Measurements from ENCODE around the gene DDX25.
A peak's percentile ranks its signal among the peaks of the same experiment; 100 is the strongest.
"Not testable (repeated sequence)": the region's sequence is repeated elsewhere in the genome, so short reads cannot be mapped to it uniquely, and the experiment has no call there.

The DDX25 gene

GRCh38 chr11:125903711-125904659 lies at the start of gene DDX25:
Gene DDX25 (plus strand): TSS chr11:125904508. CDS start chr11:125904518, 10 bp downstream.
- peak; percentile 8 to 25 for DNase-seq (ENCODE audit: low read depth in 2 of 2)

DNA sequence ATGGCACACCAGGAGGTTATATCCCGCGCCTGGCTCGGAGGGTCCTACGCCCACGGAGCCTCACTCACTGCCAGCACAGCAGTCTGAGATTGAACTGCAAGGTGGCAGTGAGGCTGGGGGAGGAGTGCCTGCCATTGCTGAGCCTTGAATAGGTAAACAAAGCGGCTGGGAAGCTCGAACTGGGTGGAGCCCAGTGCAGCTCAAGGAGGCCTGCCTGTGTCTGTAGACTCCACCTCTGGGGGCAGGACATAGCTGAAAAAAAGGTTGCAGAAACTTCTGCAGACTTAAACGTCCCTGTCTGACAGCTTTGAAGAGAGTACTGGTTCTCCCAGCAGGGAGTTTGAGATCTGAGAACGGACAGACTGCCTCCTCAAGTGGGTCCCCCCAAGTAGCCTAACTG lies 46.6 kb upstream of the DDX25 start:
- DNase-seq (ENCODE audit: low read depth in 2 of 2): not testable (repeated sequence)

DNA sequence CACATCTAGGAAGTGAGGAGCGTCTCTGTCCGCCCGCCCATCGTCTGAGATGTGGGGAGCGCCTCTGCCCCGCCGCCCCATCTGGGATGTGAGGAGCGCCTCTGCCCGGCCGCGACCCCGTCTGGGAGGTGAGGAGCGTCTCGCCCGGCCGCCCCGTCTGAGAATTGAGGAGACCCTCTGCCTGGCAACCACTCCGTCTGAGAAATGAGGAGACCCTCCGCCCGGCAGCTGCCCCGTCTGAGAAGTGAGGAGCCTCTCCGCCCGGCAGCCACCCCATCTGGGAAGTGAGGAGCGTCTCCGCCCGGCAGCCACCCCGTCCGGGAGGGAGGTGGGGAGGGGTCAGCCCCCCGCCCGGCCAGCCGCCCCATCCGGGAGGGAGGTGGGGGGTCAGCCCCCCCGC lies 41.5 kb upstream of the DDX25 start:
- DNase-seq (ENCODE audit: low read depth in 2 of 2): not testable (repeated sequence)

- not testable (repeated sequence) for DNase-seq (ENCODE audit: low read depth in 2 of 2)
Measured at GRCh38 chr11:125865354-125865753, 39.0 kb upstream of the DDX25 start.

DNA sequence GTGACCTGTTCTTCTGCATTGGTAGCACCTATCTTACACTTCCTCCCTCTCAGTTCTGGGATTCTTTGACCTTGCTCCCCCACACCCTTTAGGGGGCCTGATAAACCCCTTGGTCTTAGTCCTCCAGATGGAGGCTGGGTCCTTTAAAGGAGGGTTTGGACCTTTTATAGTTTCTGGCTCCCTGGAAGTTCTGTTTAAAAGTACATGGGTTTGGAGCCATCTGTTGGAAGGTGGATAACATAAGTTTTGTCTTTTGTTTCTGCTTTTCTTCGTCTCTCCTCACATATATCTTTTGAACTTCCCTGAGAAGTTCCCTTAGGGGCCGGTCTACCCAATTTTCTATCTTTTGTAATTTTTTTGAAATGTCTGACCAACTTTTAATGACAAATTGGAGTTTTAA lies 34.8 kb upstream of the DDX25 start:
- no peak for DNase-seq (ENCODE audit: low read depth in 2 of 2)

GRCh38 chr11:125871391-125872137 lies 32.7 kb upstream of the DDX25 start:
- peak in 1 of 2 donors; percentile 11 for DNase-seq (ENCODE audit: low read depth in 2 of 2)

DNA sequence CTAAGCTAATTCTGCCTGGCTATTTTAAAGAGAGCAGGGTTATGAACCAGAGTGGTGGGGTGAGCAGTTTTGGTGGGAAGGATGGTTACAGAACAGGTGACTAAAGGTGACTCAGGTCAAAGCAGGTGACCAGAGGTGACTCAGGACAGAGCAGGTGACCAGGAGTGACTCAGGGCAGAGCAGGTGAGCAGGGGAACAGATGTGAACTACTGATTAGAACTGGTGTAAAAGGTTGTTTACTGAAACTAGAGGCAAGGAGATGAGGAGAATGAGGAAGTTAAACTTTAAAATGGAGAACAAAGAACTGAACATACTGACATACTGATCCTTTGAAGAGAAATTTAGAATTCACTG lies 32.2 kb upstream of the DDX25 start:
- no peak for DNase-seq (ENCODE audit: low read depth in 2 of 2)

DNA sequence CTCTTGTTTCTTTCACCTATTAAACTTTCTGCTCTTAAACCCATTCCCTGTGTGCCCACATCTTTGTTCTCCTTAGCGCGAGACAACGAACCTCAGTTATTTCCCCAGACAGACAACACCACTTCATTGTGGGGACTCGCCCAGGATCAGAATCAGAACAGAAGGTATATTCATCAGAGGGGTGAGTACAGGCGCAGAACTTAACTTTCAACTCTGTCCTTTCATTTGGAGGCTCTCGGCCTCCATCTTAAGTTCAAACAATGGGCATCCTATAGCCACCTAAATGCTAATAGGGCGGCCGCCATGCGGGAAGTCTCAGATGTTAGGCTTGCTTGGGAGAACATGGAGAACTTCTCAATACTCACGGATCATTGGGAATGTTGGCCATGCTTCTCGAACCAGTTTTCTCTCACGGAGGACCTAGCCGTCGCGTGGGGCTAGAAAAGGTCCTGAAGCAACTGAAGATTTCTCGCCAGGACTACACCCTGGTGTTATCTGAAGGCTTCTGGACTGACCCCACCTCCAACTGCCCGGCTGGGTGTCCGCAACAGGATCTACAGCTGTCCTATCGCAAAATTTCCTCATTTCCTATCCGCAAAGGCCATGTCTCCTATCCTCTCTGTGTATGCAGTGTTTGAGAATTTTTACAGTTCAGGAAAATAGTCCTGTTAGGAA lies 30.3 kb upstream of the DDX25 start:
- no peak for DNase-seq (ENCODE audit: low read depth in 2 of 2)

DNA sequence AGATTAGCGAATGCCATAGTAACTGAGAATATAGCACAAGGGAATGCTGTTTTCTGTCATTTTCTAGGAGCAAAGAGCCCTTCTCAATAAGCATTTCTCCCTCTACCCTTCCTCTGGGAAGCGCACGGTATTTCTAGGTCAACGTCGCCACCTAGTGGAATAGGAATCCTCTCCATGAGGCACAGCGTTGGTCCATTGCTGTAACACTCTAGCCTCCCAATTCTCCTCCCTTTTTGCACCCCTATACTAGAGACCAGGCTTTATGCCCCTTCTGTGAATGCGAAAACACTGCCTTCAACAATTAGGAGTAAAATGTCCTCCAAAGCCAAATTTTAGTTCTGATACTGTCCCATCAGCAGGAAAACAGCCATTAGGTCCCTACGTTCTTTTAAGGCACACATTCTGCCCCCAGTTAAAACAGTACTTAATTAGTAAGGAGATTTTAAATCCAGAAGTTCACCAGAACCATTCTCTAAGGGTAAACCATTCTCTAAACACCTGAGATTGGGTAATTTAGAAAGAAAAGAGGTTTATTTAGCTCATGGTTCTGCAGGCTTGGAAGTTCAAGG lies 29.7 kb upstream of the DDX25 start:
- DNase-seq (ENCODE audit: low read depth in 2 of 2): peak in 1 of 2 donors; percentile 8

- no peak for DNase-seq (ENCODE audit: low read depth in 2 of 2)
Measured at GRCh38 chr11:125881291-125881690, 23.0 kb upstream of the DDX25 start.

DNA sequence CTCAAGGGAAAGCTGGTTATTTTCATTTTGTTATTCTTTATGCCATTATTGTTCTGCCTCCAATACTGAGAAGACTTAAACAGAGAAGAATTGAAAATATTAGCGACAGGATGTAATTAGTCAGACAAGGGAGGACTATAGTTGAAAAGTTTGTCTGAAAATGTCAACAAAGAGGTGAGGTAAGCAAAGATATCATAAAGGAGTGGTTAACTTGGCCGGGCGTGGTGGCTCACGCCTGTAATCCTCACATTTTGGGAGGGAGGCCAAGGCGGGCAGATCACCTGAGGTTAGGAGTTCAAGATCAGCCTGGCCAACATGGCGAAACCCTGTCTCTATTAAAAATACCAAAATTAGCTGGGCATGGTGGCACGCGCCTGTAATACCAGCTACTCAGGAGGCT lies 20.9 kb upstream of the DDX25 start:
- no peak for DNase-seq (ENCODE audit: low read depth in 2 of 2)

- peak in 1 of 2 donors; percentile 28 for DNase-seq (ENCODE audit: low read depth in 2 of 2)
Measured at GRCh38 chr11:125886997-125887372, 17.3 kb upstream of the DDX25 start.

DNA sequence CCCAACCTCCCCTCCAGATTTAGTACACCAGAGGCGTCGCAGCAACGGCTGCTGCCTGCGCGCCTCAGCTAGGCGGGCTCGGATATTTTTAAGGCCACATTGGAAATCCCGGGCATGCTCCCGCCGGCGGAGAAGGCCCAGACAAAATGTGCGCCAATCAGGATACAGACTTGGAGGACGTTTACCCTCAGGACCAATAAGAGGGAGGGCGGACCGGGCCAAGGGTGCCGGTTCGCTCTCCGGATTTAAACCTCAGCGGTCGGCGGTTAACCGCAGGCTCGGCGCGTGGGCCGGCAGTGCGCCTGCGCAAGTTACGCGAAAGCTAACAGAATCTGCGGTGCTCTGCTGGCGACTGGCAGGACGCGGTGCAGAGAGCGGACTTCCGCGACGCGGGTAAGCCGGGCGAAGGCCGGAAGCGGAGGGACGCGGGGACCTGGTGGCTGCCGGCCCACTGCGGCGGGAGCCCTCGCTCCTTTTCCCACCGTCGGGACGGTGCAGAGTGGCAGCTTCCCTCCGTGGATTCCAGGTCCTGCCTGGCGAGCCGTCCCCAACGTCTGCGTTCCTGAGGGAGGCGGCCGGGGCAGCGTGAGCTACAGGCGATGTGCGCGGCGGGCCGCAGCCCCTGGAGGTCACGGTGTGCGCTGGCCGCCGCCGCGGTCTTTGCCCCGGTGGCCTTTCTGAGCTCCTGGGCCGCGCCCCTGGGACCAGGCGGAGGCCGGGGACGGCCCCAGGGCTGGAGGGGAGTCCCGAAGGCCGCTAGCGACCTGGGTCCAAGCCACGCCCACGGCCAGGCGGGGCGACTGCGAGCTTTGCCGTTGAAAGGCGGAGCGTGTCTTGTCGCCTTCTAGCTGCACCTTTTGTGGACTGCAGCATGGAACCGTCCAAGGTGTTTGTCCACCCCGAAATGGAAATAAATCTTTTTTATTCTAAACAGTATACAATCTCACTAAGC lies 16.7 kb upstream of the DDX25 start, which contains the start of gene HYLS1:
Gene HYLS1, plus strand, starts transcription at position 296 of the 952 bp plus-strand sequence. CDS start 11,701 bp downstream, outside the sequence.
- DNase-seq (ENCODE audit: low read depth in 2 of 2): peak; percentile 95 to 96

DNA sequence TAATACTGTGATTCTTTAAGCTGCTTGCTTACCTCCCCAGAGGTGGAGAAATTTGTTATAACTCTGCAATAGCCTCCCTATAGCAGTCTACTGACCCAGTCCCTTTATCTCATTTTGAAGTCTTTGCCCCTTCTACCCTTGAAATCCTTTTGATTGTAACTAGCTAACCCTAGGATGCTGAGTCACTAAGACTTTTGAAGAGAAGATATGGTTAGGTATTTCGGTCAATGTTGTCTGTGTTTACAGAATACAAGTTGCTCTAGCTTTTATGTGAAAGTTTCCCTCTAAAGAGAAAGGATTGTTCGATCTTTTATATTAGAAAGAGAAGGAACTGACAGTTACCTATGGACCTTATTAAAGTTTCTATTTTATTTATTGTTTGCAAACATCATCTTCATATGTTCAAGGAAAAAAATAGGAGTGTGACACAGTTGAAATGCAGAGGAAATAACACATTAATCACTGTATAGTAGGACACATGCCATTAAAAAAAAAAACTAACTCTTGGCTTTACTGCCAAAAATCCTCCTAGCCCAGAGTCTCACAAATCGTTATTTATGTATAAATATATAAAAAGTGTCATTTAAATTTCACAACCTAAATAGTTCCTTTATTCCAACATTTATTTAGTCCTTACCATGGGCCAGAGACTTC lies 13.7 kb upstream of the DDX25 start:
- DNase-seq (ENCODE audit: low read depth in 2 of 2): no peak

GRCh38 chr11:125892071-125892470 lies 12.2 kb upstream of the DDX25 start:
- no peak for DNase-seq (ENCODE audit: low read depth in 2 of 2)

DNA sequence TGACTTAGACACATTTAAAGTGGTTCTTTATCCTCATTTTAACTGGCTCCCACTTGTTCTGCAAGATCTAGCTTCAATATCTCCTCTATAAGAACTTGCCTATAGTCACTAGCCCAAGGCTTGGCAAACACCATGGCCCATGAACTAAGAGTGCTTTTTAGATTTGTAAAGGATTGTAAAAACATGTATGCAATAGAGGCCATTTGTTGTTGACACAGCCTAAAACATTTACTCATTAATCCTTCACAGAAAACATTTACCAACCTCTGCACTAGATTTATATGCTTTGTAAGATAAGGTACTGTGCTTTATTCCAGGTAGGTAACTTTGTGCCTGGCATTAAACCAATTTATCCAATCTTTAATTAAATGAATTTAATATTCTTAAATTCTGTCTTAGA lies 11.3 kb upstream of the DDX25 start:
- DNase-seq (ENCODE audit: low read depth in 2 of 2): no peak

DNA sequence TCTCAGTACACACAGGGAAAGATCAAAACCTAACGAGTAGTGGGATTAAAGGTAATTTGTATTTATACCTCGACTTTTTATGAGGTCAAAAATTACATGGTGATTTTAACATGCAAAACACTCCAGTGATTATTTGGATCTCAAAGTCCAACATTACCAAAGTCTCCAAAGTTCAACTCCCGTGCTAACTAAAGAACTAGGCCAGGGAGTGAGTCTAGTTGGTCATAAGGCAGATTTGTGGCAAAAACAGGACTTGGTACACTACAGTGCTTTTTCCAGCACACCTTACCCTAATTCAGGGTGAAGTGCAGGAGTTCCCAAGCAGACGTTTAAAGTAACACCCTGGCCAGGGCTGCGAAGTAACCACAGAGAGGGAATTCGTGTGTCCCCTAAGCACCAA lies 2.4 kb upstream of the DDX25 start:
- DNase-seq (ENCODE audit: low read depth in 2 of 2): no peak

GRCh38 chr11:125902277-125902926 lies 1.9 kb upstream of the DDX25 start:
- DNase-seq (ENCODE audit: low read depth in 2 of 2): no peak

- peak; percentile 83 for DNase-seq (ENCODE audit: low read depth in 2 of 2)
Measured at GRCh38 chr11:125902927-125903710, 1.2 kb upstream of the DDX25 start, which contains the start of gene PUS3. Gene PUS3 (minus strand): TSS chr11:125903206. CDS start chr11:125896284, 6,922 bp downstream.

Measured in stimulated activated CD8-positive, alpha-beta memory T cell treated with anti-CD3 and anti-CD28 coated beads, Interleukin-15, amount 100 ng/mL, for 48 hours (primary cell).